Tibial artery (tissue), 4 donors: Measurements from ENCODE around the gene GTF3C1.
A peak's percentile ranks its signal among the peaks of the same experiment; 100 is the strongest.

ENCODE experiments used
- DNase-seq, 2 donors: peaks; one replicate each; pipeline ENCODE4 v3.0.0-alpha.2; 2019
- H3K27ac ChIP-seq, 2 donors: fragments of 200-600 bp; sonication (generic) in 1 of 2; 1 replicate in 1 of 2; 2 replicates in 1 of 2; pipeline ENCODE4 v1.5.1; 2018 to 2019; ENCODE audit warnings: mild to moderate bottlenecking in 1 of 2
- H3K27me3 ChIP-seq, 2 donors: fragments of 200-600 bp; sonication (generic) in 1 of 2; one replicate each; pipeline versions ENCODE4 v1.5.1 to v1.6.0; 2016 to 2019
- H3K36me3 ChIP-seq, 3 donors: fragments of 200-600 bp; sonication (generic) in 2 of 3; one replicate each; pipeline ENCODE4 v1.5.1; 2016 to 2019; ENCODE audit warnings: mild to moderate bottlenecking in 2 of 3
- H3K4me1 ChIP-seq, 4 donors: fragments of 200-600 bp; sonication (generic) in 2 of 4; 1 replicate in 3 of 4; 2 replicates in 1 of 4; pipeline ENCODE4 v1.5.1; 2016 to 2019
- H3K4me3 ChIP-seq, 2 donors: fragments of 200-600 bp; sonication (generic) in 1 of 2; 1 replicate in 1 of 2; 2 replicates in 1 of 2; pipeline ENCODE4 v1.5.1; 2018 to 2019; ENCODE audit warnings: mild to moderate bottlenecking in 2 of 2
- H3K9me3 ChIP-seq, 3 donors: fragments of 200-600 bp; sonication (generic) in 1 of 3; one replicate each; pipeline ENCODE4 v1.5.1; 2016 to 2019
- CTCF ChIP-seq, 2 experiments: fragments of 200-600 bp in 1 of 2; fragments of 450-650 bp in 1 of 2; IDR thresholded peaks; one replicate each; pipeline ENCODE4 v1.5.1; 2017 to 2019; ENCODE audit warnings: antibody characterized with exemption in 2 of 2, mild to moderate bottlenecking in 1 of 2, moderate library complexity in 1 of 2
- intact Hi-C: fragments of 100-400 bp; cut with DNase I; formaldehyde crosslinking; loops from one replicate; pipeline ENCODE4 v1.15.0; 2023; ENCODE audit warnings: low total_unique reads

GTF3C1 gene

DNA sequence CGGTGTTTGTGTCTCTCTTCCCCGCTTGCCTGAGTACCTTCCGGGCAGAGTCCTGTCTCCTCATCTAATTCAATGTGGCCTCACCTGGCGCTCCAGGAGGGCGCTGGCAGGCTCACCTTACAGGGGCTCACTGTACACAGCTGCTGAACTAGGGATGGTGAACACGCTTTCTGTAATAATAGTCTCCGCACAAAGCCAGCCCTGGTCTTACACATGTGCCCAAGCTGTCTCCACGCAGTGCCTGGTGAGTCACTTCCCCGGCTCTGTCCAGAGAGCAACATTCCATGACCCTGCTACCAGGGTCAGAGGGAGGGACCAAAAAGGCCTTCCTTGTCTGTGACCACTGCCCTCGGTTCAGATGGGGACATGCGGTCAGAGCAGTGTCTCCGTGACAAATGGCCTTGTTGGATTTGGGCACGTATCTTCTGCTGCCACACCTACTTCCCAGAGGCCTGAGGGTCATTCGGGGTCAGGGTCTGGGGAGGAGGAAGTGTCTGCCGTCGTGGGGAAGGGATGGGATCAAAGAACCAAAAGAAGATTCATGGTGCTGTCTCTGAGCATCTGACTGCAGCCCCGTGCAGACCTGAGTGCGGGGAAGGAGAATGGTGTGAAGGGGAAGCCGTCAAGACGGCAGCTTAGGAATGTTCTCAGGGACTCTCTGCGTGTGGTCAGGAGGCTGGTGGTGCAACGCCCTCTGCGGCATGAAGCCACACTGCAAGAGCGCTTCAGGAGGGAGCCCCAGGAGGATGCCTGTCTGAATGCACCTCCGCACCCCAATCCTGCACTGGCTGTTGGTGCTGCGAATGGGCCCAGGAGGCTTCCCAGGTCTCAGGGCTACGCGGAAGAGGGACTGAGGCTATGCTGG is 78.9 kb downstream of the GTF3C1 start:
- no peak for TF ChIP-seq CTCF (IDR thresholded peaks at IDR 0.05)
- DNase-seq = peak in 1 of 2 donors; percentile 42
- Histone ChIP-seq H3K27me3 (no peaks in the 10 kb centered on the region), H3K4me3 (no peak overlapping the region), H3K27ac (no peak overlapping the region), H3K9me3 (no peaks in the 10 kb centered on the region), H3K4me1 (no peaks in the 10 kb centered on the region), H3K36me3 (peaks cover 70 to 100% (median 99%) of the 10 kb centered on the region in 3 donors)
- intact Hi-C loops = no loop called here

DNA sequence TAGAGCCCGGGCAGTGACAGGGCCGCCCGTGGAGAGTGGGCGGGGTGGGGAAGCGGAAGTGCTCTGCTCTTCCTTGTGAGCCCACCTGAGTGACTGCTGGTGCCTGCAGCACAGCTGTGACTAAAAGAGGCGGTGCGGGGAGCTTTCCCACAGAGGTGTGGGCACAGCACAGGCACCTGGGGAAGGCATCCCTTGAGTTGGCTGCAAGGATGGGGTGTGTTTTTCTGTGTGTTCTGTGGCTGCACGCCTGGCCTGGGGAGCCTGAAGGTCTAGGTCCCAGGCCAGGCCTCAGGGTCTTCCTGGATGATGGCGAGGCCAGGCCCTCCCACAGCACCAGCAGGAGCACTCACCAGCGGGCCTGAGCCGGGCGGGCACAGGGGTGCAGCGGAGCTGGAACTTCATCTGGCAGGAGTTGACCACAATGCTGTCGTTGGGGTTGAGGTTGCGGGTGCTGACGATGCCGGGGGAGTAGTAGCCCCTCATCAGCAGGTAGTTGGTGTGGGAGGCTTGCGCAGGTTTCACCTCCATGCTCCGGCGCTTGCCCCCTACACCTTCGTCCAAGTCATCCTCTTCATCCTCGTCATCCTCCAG is 80.7 kb downstream of the GTF3C1 start:
- H3K4me3 ChIP-seq = no peak overlapping the region
- TF ChIP-seq CTCF (IDR thresholded peaks at IDR 0.05) = no peak
- no peak overlapping the region for H3K27ac ChIP-seq
- H3K27me3 ChIP-seq = no peaks in the 10 kb centered on the region
- no peaks in the 10 kb centered on the region for H3K4me1 ChIP-seq
- no peak for DNase-seq
- intact Hi-C loops = no loop called here
- H3K36me3 ChIP-seq = peaks cover 76 to 100% (median 99%) of the 10 kb centered on the region in 3 donors
- H3K9me3 ChIP-seq = no peaks in the 10 kb centered on the region

DNA sequence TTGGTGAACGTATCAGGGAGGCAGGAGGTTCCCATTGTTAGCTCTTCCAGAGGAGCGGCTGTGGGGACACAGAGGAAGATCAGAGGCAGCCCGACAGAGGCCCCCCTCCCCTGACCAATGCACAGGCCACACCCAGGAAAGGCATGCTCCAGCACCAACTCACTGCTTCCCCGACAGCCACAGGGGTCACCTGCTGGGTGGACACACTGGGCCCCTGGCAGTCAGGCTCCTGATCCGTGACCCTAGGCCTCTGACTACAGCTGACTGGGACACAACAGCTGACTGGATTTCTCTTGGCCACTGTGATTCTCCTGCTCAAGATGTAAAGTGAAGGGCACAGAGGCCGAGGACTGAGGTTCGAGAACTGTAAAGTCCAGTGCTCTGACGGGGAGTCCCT is 84.2 kb downstream of the GTF3C1 start:
- Histone ChIP-seq H3K36me3 (peaks cover 68 to 100% (median 99%) of the 10 kb centered on the region in 3 donors), H3K4me3 (no peak overlapping the region), H3K27ac (no peak overlapping the region), H3K27me3 (no peaks in the 10 kb centered on the region), H3K4me1 (no peaks in the 10 kb centered on the region), H3K9me3 (no peaks in the 10 kb centered on the region)
- intact Hi-C loops = no loop called here
- TF ChIP-seq CTCF (IDR thresholded peaks at IDR 0.05) = no peak
- no peak for DNase-seq

GRCh38 chr16:27464626-27465482 is 84.9 kb downstream of the GTF3C1 start:
- no peak overlapping the region for H3K27ac ChIP-seq
- H3K36me3 ChIP-seq = peaks cover 65 to 99% (median 94%) of the 10 kb centered on the region in 3 donors
- intact Hi-C loops = no loop called here

More at GRCh38 chr16:27464626-27465482, 84.9 kb downstream of the GTF3C1 start:
- no peak for TF ChIP-seq CTCF (IDR thresholded peaks at IDR 0.05)
- Histone ChIP-seq H3K4me3 (no peak overlapping the region), H3K9me3 (no peaks in the 10 kb centered on the region), H3K4me1 (no peaks in the 10 kb centered on the region), H3K27me3 (no peaks in the 10 kb centered on the region)
- no peak for DNase-seq
